ENCODE measurements around the gene SERTAD4. TPM values are rescaled to one million over a fixed set of nuclear protein-coding genes. Genes with fewer than 3 reads are reported as not detected.
A peak's percentile ranks its signal among the peaks of the same experiment; 100 is the strongest.

Gene SERTAD4
- total and polyA plus RNA-seq, 4 donors, result 3.7 to 14.6 (median 4.4) TPM

DNA sequence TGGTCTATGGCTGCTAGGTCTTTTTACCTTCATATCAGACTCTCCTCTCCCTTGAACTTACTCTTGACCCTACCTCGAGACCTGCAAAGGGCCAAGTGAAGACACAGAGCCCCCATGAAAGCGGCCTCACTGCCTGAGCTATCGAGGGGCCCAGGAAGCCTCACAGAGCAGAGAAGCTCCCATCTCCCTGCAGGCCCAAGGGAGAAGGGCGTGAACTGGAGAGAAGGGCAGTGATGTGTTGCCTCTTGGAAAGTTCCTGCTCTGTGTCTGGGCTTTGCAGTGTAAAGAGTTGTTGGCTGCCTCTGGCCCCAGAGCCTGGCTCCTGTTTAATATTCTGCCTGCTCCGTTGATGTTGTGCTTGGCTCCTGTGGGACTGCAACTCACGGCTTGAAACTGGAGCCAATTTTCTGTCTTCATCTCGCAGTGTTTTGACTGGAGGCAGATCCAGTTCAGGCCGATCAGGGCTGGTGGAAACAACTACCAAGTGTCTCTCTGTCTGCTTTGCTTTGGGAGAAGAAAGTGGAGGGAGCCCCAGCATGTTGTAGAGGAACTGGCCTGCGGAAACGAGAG is 4.3 kb downstream of the SERTAD4 start:
- no peak overlapping the region for H3K4me3 ChIP-seq (ENCODE audit: low read length in 2 of 2)
- peak overlapping the region; percentile 49 to 86 for H3K27ac ChIP-seq (ENCODE audit: low read depth in 1 of 2, low read length in 2 of 2)
- intact Hi-C loops (cut with DNase I), result loop anchor here (10.0 kb wide), 2 partner anchors 92 to 158 kb away; no protein-coding TSS in a partner anchor
- peaks cover 3% of the 10 kb centered on the region in 2 donors for H3K4me1 ChIP-seq (ENCODE audit: control insufficient read depth in 1 of 2, insufficient read depth in 2 of 2, low read length in 2 of 2)
- ATAC-seq (ENCODE audit: low FRiP score) (peak; percentile 87), DNase-seq (peak in 1 of 2 donors; percentile 88)
- H3K27me3 ChIP-seq (ENCODE audit: control insufficient read depth in 1 of 2, insufficient read depth in 2 of 2, low read length in 1 of 2), result no peaks in the 10 kb centered on the region
- WGBS, 2 donors, result 4 to 7% methylated on average over 10 of the region's 10 CpGs
- no peaks in the 10 kb centered on the region for H3K9me3 ChIP-seq (ENCODE audit: control insufficient read depth, low read length)
- H3K36me3 ChIP-seq (ENCODE audit: control insufficient read depth in 1 of 2, insufficient read depth in 2 of 2, low read length in 1 of 2), result no peaks in the 10 kb centered on the region

GRCh38 chr1:210237479-210237878 is 4.9 kb downstream of the SERTAD4 start:
- no peaks in the 10 kb centered on the region for H3K9me3 ChIP-seq (ENCODE audit: control insufficient read depth, low read length)
- ATAC-seq (ENCODE audit: low FRiP score) (no peak), DNase-seq (no peak)
- H3K27me3 ChIP-seq (ENCODE audit: control insufficient read depth in 1 of 2, insufficient read depth in 2 of 2, low read length in 1 of 2), result no peaks in the 10 kb centered on the region
- peak overlapping the region; percentile 49 to 83 for H3K27ac ChIP-seq (ENCODE audit: low read depth in 1 of 2, low read length in 2 of 2)
- WGBS, 2 donors, result 2 to 4% methylated on average over 5 of the region's 5 CpGs
- H3K4me1 ChIP-seq (ENCODE audit: control insufficient read depth in 1 of 2, insufficient read depth in 2 of 2, low read length in 2 of 2), result peaks cover 3% of the 10 kb centered on the region in 2 donors
- peak overlapping the region in 1 of 2 donors; percentile 14 for H3K4me3 ChIP-seq (ENCODE audit: low read length in 2 of 2)
- no peaks in the 10 kb centered on the region for H3K36me3 ChIP-seq (ENCODE audit: control insufficient read depth in 1 of 2, insufficient read depth in 2 of 2, low read length in 1 of 2)
- intact Hi-C loops (cut with DNase I), result loop anchor here (10.0 kb wide), 2 partner anchors 93 to 157 kb away; no protein-coding TSS in a partner anchor

DNA sequence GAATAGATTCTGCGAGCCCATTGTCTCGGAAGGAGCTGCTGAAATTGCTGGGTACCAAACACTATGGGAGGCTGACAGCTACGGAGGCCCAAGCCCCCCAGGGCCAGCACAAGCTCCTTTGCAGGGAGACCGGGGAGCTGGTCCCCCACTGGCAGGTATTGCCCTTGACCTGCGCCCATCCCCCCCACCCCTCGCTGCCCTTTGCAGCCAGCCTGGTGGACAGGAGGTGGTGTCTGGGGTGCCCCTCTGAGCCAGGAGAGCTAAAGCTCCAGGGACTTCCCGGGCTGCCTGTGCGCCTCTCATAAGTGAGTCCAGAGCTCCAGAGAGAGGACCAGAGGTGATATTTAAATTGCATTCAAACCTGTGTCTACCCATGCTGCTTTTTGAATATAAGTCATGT is 5.4 kb downstream of the SERTAD4 start:
- Histone ChIP-seq H3K27me3 (ENCODE audit: control insufficient read depth in 1 of 2, insufficient read depth in 2 of 2, low read length in 1 of 2) (no peaks in the 10 kb centered on the region), H3K36me3 (ENCODE audit: control insufficient read depth in 1 of 2, insufficient read depth in 2 of 2, low read length in 1 of 2) (no peaks in the 10 kb centered on the region), H3K27ac (ENCODE audit: low read depth in 1 of 2, low read length in 2 of 2) (peak overlapping the region; percentile 20 to 49), H3K4me3 (ENCODE audit: low read length in 2 of 2) (no peak overlapping the region), H3K4me1 (ENCODE audit: control insufficient read depth in 1 of 2, insufficient read depth in 2 of 2, low read length in 2 of 2) (peaks cover 3% of the 10 kb centered on the region in 2 donors), H3K9me3 (ENCODE audit: control insufficient read depth, low read length) (no peaks in the 10 kb centered on the region)
- no peak for ATAC-seq (ENCODE audit: low FRiP score)
- intact Hi-C loops (cut with DNase I), result loop anchor here (10.0 kb wide), 2 partner anchors 93 to 157 kb away; no protein-coding TSS in a partner anchor
- WGBS, 2 donors, result 35 to 56% methylated on average over 8 of the region's 8 CpGs
- no peak for DNase-seq

GRCh38 chr1:210239349-210240111 is 6.9 kb downstream of the SERTAD4 start:
- ATAC-seq (ENCODE audit: low FRiP score) (no peak), DNase-seq (peak in 1 of 2 donors; percentile 67)
- Histone ChIP-seq H3K9me3 (ENCODE audit: control insufficient read depth, low read length) (no peaks in the 10 kb centered on the region), H3K4me1 (ENCODE audit: control insufficient read depth in 1 of 2, insufficient read depth in 2 of 2, low read length in 2 of 2) (peaks cover 3% of the 10 kb centered on the region in 2 donors), H3K27me3 (ENCODE audit: control insufficient read depth in 1 of 2, insufficient read depth in 2 of 2, low read length in 1 of 2) (no peaks in the 10 kb centered on the region), H3K27ac (ENCODE audit: low read depth in 1 of 2, low read length in 2 of 2) (peak overlapping the region in 1 of 2 donors; percentile 65), H3K4me3 (ENCODE audit: low read length in 2 of 2) (no peak overlapping the region), H3K36me3 (ENCODE audit: control insufficient read depth in 1 of 2, insufficient read depth in 2 of 2, low read length in 1 of 2) (no peaks in the 10 kb centered on the region)
- intact Hi-C loops (cut with DNase I), result loop anchor here (2.0 to 10.0 kb wide), 3 partner anchors 23 to 155 kb away; no protein-coding TSS in a partner anchor
- 3 to 5% methylated on average over 7 of the region's 7 CpGs for WGBS, 2 donors

GRCh38 chr1:210241121-210241520 is 8.5 kb downstream of the SERTAD4 start:
- Histone ChIP-seq H3K27ac (ENCODE audit: low read depth in 1 of 2, low read length in 2 of 2) (no peak overlapping the region), H3K9me3 (ENCODE audit: control insufficient read depth, low read length) (no peaks in the 10 kb centered on the region), H3K4me3 (ENCODE audit: low read length in 2 of 2) (no peak overlapping the region), H3K4me1 (ENCODE audit: control insufficient read depth in 1 of 2, insufficient read depth in 2 of 2, low read length in 2 of 2) (peaks cover 3% of the 10 kb centered on the region in 2 donors), H3K27me3 (ENCODE audit: control insufficient read depth in 1 of 2, insufficient read depth in 2 of 2, low read length in 1 of 2) (no peaks in the 10 kb centered on the region), H3K36me3 (ENCODE audit: control insufficient read depth in 1 of 2, insufficient read depth in 2 of 2, low read length in 1 of 2) (no peaks in the 10 kb centered on the region)
- DNase-seq (no peak), ATAC-seq (ENCODE audit: low FRiP score) (no peak)
- WGBS, 2 donors, result 94 to 98% methylated on average over 5 of the region's 5 CpGs
- intact Hi-C loops (cut with DNase I), result loop anchor here in 1 of 2 donors (2.0 kb wide), 1 partner anchor 22 kb away; no protein-coding TSS in a partner anchor

GRCh38 chr1:210244746-210245367 is 12.3 kb downstream of the SERTAD4 start:
- 85 to 91% methylated on average over 6 of the region's 6 CpGs for WGBS, 2 donors
- Histone ChIP-seq H3K27me3 (ENCODE audit: control insufficient read depth in 1 of 2, insufficient read depth in 2 of 2, low read length in 1 of 2) (no peaks in the 10 kb centered on the region), H3K4me3 (ENCODE audit: low read length in 2 of 2) (no peak overlapping the region), H3K36me3 (ENCODE audit: control insufficient read depth in 1 of 2, insufficient read depth in 2 of 2, low read length in 1 of 2) (no peaks in the 10 kb centered on the region), H3K27ac (ENCODE audit: low read depth in 1 of 2, low read length in 2 of 2) (no peak overlapping the region), H3K4me1 (ENCODE audit: control insufficient read depth in 1 of 2, insufficient read depth in 2 of 2, low read length in 2 of 2) (peaks cover 3% of the 10 kb centered on the region in 2 donors), H3K9me3 (ENCODE audit: control insufficient read depth, low read length) (no peaks in the 10 kb centered on the region)
- ATAC-seq (ENCODE audit: low FRiP score) (no peak), DNase-seq (no peak)
- intact Hi-C loops (cut with DNase I), result no loop called here

- intact Hi-C loops (cut with DNase I), result no loop called here
- ATAC-seq (ENCODE audit: low FRiP score) (no peak), DNase-seq (no peak)
- H3K27me3 ChIP-seq (ENCODE audit: control insufficient read depth in 1 of 2, insufficient read depth in 2 of 2, low read length in 1 of 2), result no peaks in the 10 kb centered on the region
- WGBS, 2 donors, result 77 to 78% methylated on average over 6 of the region's 6 CpGs
- H3K9me3 ChIP-seq (ENCODE audit: control insufficient read depth, low read length), result no peaks in the 10 kb centered on the region
- H3K27ac ChIP-seq (ENCODE audit: low read depth in 1 of 2, low read length in 2 of 2), result no peak overlapping the region
- no peaks in the 10 kb centered on the region for H3K36me3 ChIP-seq (ENCODE audit: control insufficient read depth in 1 of 2, insufficient read depth in 2 of 2, low read length in 1 of 2)
- H3K4me3 ChIP-seq (ENCODE audit: low read length in 2 of 2), result no peak overlapping the region
- H3K4me1 ChIP-seq (ENCODE audit: control insufficient read depth in 1 of 2, insufficient read depth in 2 of 2, low read length in 2 of 2), result no peaks in the 10 kb centered on the region
Measured at GRCh38 chr1:210246447-210246846, 13.9 kb downstream of the SERTAD4 start.

DNA sequence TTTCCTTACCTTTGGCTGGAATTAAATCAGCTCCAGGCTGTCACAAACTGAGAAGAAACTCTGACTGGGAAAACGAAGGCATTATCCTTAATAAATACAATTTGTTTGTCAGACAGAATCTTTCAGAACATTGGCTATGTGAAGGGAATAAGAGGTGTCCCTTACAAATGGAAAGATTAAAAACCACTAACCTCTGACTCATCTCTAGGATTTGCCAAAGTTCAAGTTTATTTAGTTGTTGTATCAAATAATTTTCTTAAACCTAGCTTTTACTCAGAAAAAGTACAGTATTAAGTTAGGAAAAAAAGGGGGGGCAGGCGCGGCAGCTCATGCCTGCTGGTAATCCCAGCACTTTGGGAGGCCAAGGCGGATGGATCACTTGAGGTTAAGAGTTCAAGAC is 15.7 kb downstream of the SERTAD4 start:
- intact Hi-C loops (cut with DNase I), result no loop called here
- H3K4me3 ChIP-seq (ENCODE audit: low read length in 2 of 2), result no peak overlapping the region
- no peaks in the 10 kb centered on the region for H3K27me3 ChIP-seq (ENCODE audit: control insufficient read depth in 1 of 2, insufficient read depth in 2 of 2, low read length in 1 of 2)
- H3K27ac ChIP-seq (ENCODE audit: low read depth in 1 of 2, low read length in 2 of 2), result no peak overlapping the region
- no peaks in the 10 kb centered on the region for H3K9me3 ChIP-seq (ENCODE audit: control insufficient read depth, low read length)
- no peaks in the 10 kb centered on the region for H3K4me1 ChIP-seq (ENCODE audit: control insufficient read depth in 1 of 2, insufficient read depth in 2 of 2, low read length in 2 of 2)
- WGBS, 2 donors, result 90 to 92% methylated on average over 4 of the region's 4 CpGs
- ATAC-seq (ENCODE audit: low FRiP score) (no peak), DNase-seq (no peak)
- no peaks in the 10 kb centered on the region for H3K36me3 ChIP-seq (ENCODE audit: control insufficient read depth in 1 of 2, insufficient read depth in 2 of 2, low read length in 1 of 2)

Data from aorta (tissue), 5 donors.